GM08714 (cell line): ENCODE measurements around the gene NCK2.

Experiments
- H3K4me3 ChIP-seq: fragments of 200-500 bp; sonication (Bioruptor generic); 2 replicates; pipeline ENCODE4 v1.5.1; 2014; ENCODE audit warnings: mild to moderate bottlenecking, low read length, inconsistent platforms
- ZNF274 ChIP-seq: IDR thresholded peaks from 2 replicates; pipeline ENCODE4 v1.6.1; 2012; ENCODE audit warnings: mild to moderate bottlenecking, low read depth, low read length

Gene NCK2

DNA sequence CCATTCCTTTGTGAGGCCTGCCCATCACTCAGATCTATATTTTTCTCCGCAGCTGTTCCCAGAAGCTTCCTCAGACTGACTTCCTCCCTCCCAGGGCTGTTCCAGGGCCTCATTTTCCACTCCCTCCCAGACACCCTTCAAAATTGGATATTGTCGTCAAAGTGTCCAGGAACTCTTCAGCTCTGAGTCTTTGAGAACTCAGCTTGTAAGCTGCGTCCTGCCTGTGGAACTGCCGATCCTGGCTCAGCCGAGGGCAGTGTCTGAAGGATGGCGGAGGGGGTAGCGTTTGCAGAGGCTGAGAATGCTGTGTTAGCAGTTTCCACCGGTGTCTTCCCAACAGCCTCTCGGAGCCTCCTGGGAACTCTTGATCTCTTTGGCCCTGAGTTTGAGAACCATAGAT, 27.1 kb downstream of the NCK2 start:
- H3K4me3 ChIP-seq: no peak overlapping the region
- TF ChIP-seq ZNF274: no peak

DNA sequence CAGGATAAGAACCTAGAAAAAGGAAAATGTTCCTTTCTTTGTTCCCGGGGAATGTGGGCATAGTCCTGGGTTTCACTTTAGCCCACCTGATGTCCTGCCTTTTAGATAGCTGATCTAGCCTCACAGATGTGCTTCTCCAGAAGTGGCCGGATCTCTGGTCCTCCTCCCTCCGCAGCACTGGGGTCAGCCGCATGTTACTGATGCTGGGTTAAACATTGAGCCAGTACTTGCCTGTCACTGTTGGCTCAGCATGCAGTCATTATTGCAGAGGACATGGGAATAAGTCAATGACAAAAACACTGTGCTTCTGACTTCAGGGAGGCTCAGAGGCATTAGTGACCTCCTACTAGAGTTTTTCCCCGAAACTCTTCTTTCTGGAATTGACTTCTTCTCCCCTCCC, 27.6 kb downstream of the NCK2 start:
- no peak overlapping the region for H3K4me3 ChIP-seq
- TF ChIP-seq ZNF274: no peak

DNA sequence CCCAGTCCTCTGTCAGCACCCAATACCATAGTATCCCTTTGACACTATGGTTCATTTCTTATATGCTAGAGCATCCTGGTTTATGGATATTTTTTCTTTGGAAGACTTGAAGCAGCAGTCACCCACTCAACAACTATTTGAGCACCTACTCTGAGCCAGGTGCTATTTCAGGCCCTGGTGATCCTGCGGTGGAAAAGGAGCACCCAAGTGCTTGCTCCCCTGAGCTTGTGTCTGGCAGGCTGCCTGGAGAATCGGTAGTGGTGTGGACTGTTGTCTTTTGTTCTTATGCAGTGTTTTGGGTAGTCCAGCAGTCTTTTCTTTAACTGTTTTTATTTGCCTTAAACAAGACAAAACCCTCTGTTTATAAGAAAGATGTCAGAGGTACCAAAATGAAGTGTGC, 28.9 kb downstream of the NCK2 start:
- no peak for TF ChIP-seq ZNF274

DNA sequence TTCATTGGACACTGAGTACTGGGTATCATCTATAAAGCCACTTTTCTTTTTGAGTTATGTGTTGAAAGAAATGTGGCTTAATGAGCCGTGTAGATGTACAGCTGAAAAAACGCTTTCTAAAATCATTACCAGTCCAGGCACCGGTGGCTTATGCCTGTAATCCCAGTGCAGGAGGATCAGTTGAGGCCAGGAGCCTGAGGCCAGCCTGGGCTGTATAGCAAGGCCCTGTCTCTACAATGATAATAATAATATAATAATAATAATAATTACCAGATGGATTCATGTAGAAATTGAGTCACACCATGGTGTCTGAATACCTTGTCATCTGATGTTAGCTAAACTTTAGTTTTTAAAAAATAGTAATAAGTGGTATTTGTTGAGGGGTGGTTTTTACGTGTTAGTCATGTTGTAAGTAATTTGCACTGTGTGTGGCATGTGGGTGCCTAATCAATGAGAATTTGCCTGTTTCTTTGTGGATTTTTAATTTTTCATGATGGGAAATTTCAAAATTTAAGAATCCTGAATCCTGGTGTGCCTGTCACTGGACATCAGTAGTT, 30.1 kb downstream of the NCK2 start:
- no peak overlapping the region for H3K4me3 ChIP-seq
- no peak for TF ChIP-seq ZNF274

More for the DNA sequence above, 28.9 kb downstream of the NCK2 start:
- H3K4me3 ChIP-seq: no peak overlapping the region

DNA sequence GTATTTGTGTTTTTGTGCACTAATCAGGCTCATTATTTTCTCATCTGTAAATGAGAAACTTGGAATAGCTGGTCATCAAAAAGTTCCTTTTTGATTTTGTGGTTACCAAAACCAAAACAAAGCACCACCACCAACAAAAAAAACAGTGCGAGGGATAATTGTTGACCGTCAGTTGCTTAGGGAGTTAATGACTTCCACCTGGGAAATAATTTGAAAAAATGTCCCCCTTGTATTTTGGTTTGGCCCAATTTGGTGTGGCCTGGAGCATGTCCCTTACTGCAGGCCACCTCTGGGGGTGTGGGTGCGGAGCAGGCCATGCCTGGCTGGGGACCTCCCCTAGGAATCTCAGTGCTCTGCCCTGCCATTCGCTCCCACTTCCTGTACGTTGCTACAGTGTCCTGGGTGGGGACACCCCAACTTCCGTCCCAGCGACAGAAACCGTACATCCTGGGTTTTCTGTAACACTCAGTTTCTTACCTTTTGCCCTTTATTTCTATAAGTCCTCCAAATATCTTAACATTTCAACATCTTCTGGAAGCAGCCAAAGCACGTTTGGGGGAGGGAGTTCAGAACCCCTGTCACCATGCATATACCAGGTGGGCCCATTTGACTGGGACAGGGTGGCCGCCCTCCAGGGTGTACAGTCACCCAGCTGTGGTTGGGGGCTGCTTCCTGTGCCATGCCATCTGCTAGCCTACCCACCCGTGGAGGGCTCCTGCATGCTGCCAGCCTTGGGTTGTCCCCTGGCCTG, 31.3 kb downstream of the NCK2 start:
- H3K4me3 ChIP-seq: no peak overlapping the region; the same call in 1 of the 2 replicates
- TF ChIP-seq ZNF274: no peak

DNA sequence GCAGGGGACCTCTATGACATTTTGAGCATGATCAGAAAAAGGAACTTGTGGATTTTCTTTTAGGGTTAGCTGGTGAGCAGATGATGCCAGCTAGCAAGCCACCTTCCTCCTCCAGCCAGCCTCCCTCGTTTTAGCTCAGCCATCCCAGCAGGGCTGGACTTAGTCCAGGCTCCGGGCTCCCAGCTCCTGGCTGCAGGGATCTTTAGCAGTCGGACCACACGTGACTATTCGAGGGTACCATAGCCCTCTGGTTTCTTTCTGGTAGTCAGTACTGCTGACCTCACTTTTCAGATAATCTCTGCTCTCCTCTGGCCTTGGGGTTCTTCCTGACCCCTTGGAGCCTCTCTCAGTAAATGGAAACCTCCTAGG, 31.8 kb downstream of the NCK2 start:
- no peak for TF ChIP-seq ZNF274
- H3K4me3 ChIP-seq: no peak overlapping the region

DNA sequence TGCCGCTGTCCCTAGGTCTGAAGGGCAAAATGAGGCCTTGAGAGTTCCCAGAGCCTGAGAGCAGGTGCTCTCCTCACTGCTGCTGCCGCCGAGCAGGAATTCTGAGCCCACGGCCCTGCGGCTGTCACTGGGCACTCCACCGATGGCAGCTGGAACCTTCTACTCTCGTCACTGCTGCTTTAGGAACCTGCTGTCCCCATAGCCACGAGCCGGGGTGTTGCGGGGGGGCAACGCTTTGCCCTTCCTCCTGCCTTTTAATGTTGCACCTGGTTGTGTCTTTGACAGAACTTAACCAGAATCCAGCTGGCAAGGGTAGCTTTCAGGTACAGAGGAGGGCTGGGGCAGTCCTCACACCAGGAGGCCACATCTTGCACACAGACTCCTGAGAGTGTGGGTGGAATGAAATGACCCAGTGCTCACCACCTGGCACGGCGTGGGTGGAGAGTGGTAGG, 32.3 kb downstream of the NCK2 start:
- TF ChIP-seq ZNF274: no peak
- H3K4me3 ChIP-seq: no peak overlapping the region

DNA sequence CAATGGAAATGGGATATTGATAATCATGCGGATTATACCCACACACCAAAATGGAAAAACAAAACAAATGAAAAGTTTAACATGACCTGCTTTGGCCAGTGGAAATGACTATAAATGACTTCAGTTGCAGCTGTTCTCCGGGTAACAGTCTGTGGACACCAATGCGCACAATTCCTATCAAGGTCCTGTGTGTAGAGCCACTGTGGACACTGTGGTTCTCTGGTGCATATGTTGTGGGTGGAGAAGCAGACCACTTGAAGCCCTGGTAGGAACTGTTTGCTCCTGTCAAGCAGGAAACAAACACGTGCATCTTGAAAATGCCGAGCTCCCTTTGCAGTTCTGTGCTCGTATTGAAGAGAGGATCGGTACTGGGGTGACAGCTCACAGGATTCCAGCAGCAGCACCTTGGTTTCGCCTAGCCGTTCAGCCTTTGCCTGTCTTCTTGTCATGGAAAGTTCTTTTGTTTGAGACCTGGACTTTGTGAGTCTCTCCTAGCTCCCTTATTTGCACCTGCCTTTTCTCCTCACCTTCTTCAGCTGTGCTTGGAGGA, 32.9 kb downstream of the NCK2 start:
- H3K4me3 ChIP-seq: no peak overlapping the region
- no peak for TF ChIP-seq ZNF274

DNA sequence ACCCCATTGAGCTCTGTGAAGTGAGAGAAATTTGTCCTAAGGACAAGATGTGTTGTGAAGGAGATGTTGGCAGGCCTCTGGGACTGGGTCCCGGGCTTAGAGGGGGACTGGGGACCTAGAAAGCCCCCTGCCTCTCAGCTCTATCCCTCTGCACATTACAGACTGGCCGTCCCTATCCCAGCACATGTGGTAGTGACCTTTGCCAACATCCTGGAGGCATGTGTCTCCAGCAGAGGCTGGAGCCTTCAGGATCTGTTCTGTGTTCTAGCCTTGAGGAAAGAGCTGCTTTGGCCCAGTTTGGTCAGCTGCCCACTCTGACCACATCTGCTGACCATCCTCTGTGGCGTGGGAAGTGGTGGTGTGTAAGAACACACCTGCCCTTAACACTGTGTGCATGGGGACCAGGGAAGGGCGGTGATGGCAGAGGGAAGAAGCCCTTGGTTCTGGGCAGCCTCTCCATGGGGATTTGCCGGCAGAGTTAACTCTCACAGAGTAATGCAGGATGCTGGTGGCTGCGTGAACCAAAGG, 33.4 kb downstream of the NCK2 start:
- no peak overlapping the region for H3K4me3 ChIP-seq
- TF ChIP-seq ZNF274: no peak

DNA sequence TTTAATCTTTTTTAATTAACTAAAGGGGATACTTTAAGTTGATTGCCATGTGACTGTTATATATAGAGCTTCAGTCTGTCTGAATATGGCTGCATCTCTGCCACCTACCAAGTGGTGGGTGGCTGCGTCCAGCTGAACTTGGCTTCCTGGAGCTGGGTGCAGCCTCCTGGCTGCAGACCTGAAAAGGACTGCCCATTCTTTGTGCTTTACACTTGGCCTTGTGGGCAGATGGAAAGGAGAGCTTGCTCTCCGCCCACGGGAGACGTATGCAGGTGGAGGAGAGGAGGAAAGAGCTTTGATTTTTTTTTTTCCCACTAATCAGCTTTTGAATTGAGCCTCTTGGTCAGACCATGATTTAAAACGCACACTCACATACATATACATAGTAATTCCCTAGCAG, 34.7 kb downstream of the NCK2 start:
- no peak overlapping the region for H3K4me3 ChIP-seq
- no peak for TF ChIP-seq ZNF274

DNA sequence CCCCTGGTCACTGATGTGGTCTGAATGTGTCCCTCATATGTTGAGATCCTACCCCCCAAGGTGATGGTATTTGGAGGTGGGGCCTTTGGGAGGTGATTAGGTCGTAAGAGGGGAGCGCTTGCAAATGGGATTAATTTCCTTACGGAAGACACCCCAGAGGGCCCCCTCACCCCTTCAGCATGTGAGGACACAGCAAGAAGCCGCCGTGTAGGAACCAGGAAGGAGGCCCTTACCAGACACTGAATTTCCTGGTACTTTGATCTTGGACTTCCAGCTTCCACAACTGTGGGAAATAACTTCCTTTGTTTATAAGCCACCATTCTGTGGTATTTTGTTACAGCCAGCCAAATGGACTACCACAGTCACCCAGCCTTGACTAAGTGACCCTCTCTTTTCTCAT, 35.9 kb downstream of the NCK2 start:
- no peak for TF ChIP-seq ZNF274
- H3K4me3 ChIP-seq: no peak overlapping the region

DNA sequence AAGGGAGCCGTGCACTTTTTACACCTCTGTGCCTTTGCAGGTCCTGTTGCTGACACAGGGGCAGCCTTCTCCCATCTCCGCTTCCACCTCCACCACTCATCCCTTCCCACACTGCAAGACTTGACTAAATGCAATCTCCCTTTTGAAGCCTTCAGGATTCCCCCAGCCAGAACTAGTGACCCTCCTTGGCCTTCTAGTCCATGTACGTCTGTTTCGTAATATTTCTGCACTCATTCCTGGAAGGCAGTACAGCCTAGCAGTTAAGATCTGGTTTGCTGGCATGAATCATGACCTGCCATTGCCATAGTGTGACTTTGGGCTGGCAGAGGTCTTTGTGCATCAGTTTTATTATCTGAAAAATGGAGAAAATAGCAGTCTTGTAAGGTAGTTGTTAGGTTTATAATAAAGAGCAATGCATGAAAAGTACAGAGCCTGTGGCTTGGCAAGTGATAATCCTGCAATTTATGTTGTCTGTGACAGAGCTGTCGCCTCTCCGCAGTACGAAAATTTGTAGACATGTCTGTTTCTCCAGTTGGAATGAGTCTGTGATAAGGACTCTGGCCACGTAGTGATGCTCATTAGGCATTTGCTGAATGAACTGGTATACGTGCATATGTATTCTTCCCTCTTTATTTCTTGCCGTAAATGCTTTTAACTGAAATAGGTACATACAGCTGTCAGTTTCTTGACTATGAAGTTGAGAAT, 36.7 kb downstream of the NCK2 start:
- H3K4me3 ChIP-seq: no peak overlapping the region
- no peak for TF ChIP-seq ZNF274

DNA sequence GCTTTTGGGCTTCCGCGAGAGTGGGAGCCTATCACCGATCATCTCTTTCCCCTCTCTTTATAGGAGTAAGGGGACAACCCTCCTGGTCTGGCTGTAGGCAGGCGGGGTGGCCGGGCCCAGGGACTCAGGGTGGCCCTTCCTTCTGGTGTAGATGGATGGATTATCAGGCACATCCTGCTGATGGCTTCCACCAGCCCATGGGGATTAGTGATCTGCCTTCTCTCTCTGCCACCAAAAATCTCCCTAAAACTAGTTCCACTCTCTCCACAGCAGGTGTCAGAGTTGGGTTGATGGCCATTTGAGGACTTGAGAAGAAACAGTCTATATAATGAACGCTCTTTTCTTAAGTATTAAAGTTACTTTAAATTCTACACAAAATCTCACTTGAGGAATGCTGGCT, 37.4 kb downstream of the NCK2 start:
- no peak for TF ChIP-seq ZNF274
- H3K4me3 ChIP-seq: no peak overlapping the region

DNA sequence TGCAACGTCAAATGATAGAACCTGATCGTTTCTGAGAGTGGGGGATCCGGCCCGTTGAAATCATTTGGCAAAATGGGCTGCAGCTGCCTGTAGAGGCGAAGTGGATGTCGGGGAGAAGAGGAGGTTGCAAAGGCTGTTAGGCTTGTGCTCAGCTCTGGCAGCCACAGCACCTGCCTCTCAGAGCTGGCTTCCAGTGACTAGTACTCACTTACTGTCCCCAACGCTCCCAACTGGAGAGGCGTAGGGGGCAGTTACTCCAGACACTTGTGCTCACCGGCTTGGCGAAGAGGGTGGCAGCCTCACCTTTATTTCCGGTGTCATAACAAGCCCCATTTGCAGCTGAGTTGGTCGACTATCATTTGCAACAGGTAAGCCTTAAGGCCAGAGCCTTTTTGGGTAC, 37.9 kb downstream of the NCK2 start:
- no peak for TF ChIP-seq ZNF274
- no peak overlapping the region for H3K4me3 ChIP-seq
